ENCODE results near the gene KRTAP2-1.

KRTAP2-1 gene

DNA sequence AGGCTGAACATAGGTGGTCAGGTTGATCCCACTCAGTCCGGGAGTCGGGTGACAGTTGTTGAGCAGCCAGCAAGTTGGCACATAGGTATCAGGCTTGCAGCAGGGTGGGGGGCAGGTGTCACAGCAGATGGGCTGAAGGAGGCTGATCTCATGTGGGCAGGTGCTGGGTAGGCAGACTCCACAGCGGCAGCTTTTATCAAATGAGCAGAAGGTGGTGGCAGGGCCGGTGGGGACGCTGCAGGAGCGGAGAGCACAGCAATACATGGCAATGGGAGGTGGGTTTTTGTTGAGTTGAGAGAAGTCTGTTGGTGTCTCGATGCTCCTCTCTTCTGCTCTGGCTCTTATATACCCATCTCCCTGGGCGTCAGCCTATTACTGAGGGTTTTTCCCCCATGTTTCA is 38.3 kb downstream of the KRTAP2-1 start, which contains the start of gene KRTAP3-1:
Gene KRTAP3-1 (minus strand): TSS at position 318 of the 400 bp plus-strand sequence. CDS start 54 bp downstream, at position 264.
- H2AK5ac ChIP-seq (ENCODE audit: low read length, severe bottlenecking): no peak within 1 kb of the TSS

DNA sequence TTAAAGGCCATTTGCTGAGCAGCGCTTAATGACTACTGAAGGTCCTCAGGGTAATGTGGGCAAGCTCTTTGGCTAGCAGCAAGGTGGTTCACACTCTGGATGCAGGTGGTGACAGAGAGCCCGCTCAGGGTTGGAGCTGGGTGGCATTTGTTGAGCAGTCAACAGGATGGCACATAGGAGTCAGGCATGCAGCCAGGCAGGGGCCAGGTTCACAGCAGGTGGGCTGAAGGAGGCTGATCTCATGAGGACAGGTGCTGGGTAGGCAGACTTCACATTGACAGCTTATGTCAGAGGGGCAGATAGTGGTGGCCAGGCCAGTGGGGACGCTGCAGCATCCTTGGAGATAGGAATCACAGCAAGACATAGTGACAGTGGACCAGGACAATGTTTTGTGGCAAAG is 42.7 kb downstream of the KRTAP2-1 start:
- Histone ChIP-seq H3K23ac (ENCODE audit: low read length in 2 of 2) (no peak overlapping the region), H2BK12ac (ENCODE audit: low read length in 2 of 2) (no peak overlapping the region), H3K4me1 (ENCODE audit: control insufficient read depth, insufficient read depth, low read depth, low read length) (no peaks in the 10 kb centered on the region), H2BK15ac (ENCODE audit: low read depth, poor library complexity, severe bottlenecking) (no peak overlapping the region), H3K4ac (ENCODE audit: low read depth in 1 of 2, low read length in 2 of 2) (no peak overlapping the region), H3K27ac (ENCODE audit: low read length, poor library complexity, severe bottlenecking) (no peak overlapping the region), H3K18ac (ENCODE audit: low read depth in 1 of 2, low read length in 2 of 2) (no peak overlapping the region), H2BK120ac (ENCODE audit: low read depth, low read length) (no peak overlapping the region), H3K36me3 (ENCODE audit: control insufficient read depth in 1 of 2, insufficient read depth in 2 of 2, low read depth in 1 of 2, low read length in 2 of 2) (no peaks in the 10 kb centered on the region), H4K91ac (ENCODE audit: low read length) (no peak overlapping the region), H2AK5ac (ENCODE audit: low read length, severe bottlenecking) (no peak overlapping the region), H2AFZ (ENCODE audit: low read depth, low read length) (no peak overlapping the region), H3K9ac (ENCODE audit: low read length) (no peak overlapping the region), H3K9me3 (ENCODE audit: control insufficient read depth, low read length) (no peaks in the 10 kb centered on the region), H3K79me1 (replicated peaks; ENCODE audit: low read length, poor library complexity, severe bottlenecking) (no peaks in the 10 kb centered on the region), H3K4me3 (ENCODE audit: insufficient read depth in 1 of 2, low read depth in 1 of 2, low read length in 2 of 2) (no peak overlapping the region), H4K8ac (ENCODE audit: low read length) (no peak overlapping the region), H3K27me3 (ENCODE audit: control insufficient read depth in 1 of 2, insufficient read depth in 1 of 2, low read length in 2 of 2) (no peaks in the 10 kb centered on the region), H3K14ac (ENCODE audit: low read length in 2 of 2) (peak overlapping the region in 1 of 2 experiments; percentile 6), H2BK5ac (ENCODE audit: low read depth, low read length, poor library complexity, severe bottlenecking) (no peak overlapping the region), H3K4me2 (ENCODE audit: low read length, poor library complexity, severe bottlenecking) (no peak overlapping the region)
- WGBS: 80% methylated on average over 3 of the region's 3 CpGs
- no peak for DNase-seq

More for the DNA sequence above, 38.3 kb downstream of the KRTAP2-1 start, which contains the start of gene KRTAP3-1:
- Histone ChIP-seq H2BK12ac (ENCODE audit: low read length in 2 of 2) (no peak within 1 kb of the TSS), H2BK15ac (ENCODE audit: low read depth, poor library complexity, severe bottlenecking) (no peak within 1 kb of the TSS), H2AFZ (ENCODE audit: low read depth, low read length) (no peak within 1 kb of the TSS), H2BK5ac (ENCODE audit: low read depth, low read length, poor library complexity, severe bottlenecking) (no peak within 1 kb of the TSS), H3K9ac (ENCODE audit: low read length) (no peak within 1 kb of the TSS), H3K23ac (ENCODE audit: low read length in 2 of 2) (no peak within 1 kb of the TSS), H3K4me3 (ENCODE audit: insufficient read depth in 1 of 2, low read depth in 1 of 2, low read length in 2 of 2) (no peak within 1 kb of the TSS), H2BK120ac (ENCODE audit: low read depth, low read length) (no peak within 1 kb of the TSS), H3K27me3 (ENCODE audit: control insufficient read depth in 1 of 2, insufficient read depth in 1 of 2, low read length in 2 of 2) (no peaks in the 10 kb centered on the region), H3K14ac (ENCODE audit: low read length in 2 of 2) (no peak within 1 kb of the TSS), H3K36me3 (ENCODE audit: control insufficient read depth in 1 of 2, insufficient read depth in 2 of 2, low read depth in 1 of 2, low read length in 2 of 2) (no peaks in the 10 kb centered on the region), H3K4me1 (ENCODE audit: control insufficient read depth, insufficient read depth, low read depth, low read length) (no peaks in the 10 kb centered on the region), H3K79me1 (replicated peaks; ENCODE audit: low read length, poor library complexity, severe bottlenecking) (no peaks in the 10 kb centered on the region), H3K18ac (ENCODE audit: low read depth in 1 of 2, low read length in 2 of 2) (no peak within 1 kb of the TSS), H4K91ac (ENCODE audit: low read length) (no peak within 1 kb of the TSS), H3K4me2 (ENCODE audit: low read length, poor library complexity, severe bottlenecking) (no peak within 1 kb of the TSS), H3K9me3 (ENCODE audit: control insufficient read depth, low read length) (no peaks in the 10 kb centered on the region), H3K4ac (ENCODE audit: low read depth in 1 of 2, low read length in 2 of 2) (no peak within 1 kb of the TSS), H4K8ac (ENCODE audit: low read length) (no peak within 1 kb of the TSS), H3K27ac (ENCODE audit: low read length, poor library complexity, severe bottlenecking) (no peak within 1 kb of the TSS)
- no peak for DNase-seq
- 82% methylated on average over 6 of the region's 8 CpGs for WGBS

- Histone ChIP-seq H3K4ac (ENCODE audit: low read depth in 1 of 2, low read length in 2 of 2) (no peak overlapping the region), H3K4me2 (ENCODE audit: low read length, poor library complexity, severe bottlenecking) (no peak overlapping the region), H2BK5ac (ENCODE audit: low read depth, low read length, poor library complexity, severe bottlenecking) (no peak overlapping the region), H4K91ac (ENCODE audit: low read length) (no peak overlapping the region), H3K18ac (ENCODE audit: low read depth in 1 of 2, low read length in 2 of 2) (no peak overlapping the region), H3K14ac (ENCODE audit: low read length in 2 of 2) (no peak overlapping the region), H3K4me3 (ENCODE audit: insufficient read depth in 1 of 2, low read depth in 1 of 2, low read length in 2 of 2) (no peak overlapping the region), H3K79me1 (replicated peaks; ENCODE audit: low read length, poor library complexity, severe bottlenecking) (no peaks in the 10 kb centered on the region), H3K23ac (ENCODE audit: low read length in 2 of 2) (no peak overlapping the region), H2AFZ (ENCODE audit: low read depth, low read length) (no peak overlapping the region), H3K4me1 (ENCODE audit: control insufficient read depth, insufficient read depth, low read depth, low read length) (no peaks in the 10 kb centered on the region), H2BK15ac (ENCODE audit: low read depth, poor library complexity, severe bottlenecking) (no peak overlapping the region), H3K36me3 (ENCODE audit: control insufficient read depth in 1 of 2, insufficient read depth in 2 of 2, low read depth in 1 of 2, low read length in 2 of 2) (no peaks in the 10 kb centered on the region), H2BK12ac (ENCODE audit: low read length in 2 of 2) (no peak overlapping the region), H4K8ac (ENCODE audit: low read length) (no peak overlapping the region), H3K27me3 (ENCODE audit: control insufficient read depth in 1 of 2, insufficient read depth in 1 of 2, low read length in 2 of 2) (no peaks in the 10 kb centered on the region), H3K9ac (ENCODE audit: low read length) (no peak overlapping the region), H3K9me3 (ENCODE audit: control insufficient read depth, low read length) (no peaks in the 10 kb centered on the region), H2AK5ac (ENCODE audit: low read length, severe bottlenecking) (no peak overlapping the region), H3K27ac (ENCODE audit: low read length, poor library complexity, severe bottlenecking) (no peak overlapping the region), H2BK120ac (ENCODE audit: low read depth, low read length) (no peak overlapping the region)
- WGBS: 86% methylated on average over 3 of the region's 4 CpGs
- DNase-seq: no peak
Observed at GRCh38 chr17:41003926-41004325, 43.2 kb downstream of the KRTAP2-1 start.

- Histone ChIP-seq H3K9me3 (ENCODE audit: control insufficient read depth, low read length) (no peaks in the 10 kb centered on the region), H3K14ac (ENCODE audit: low read length in 2 of 2) (no peak overlapping the region), H2BK12ac (ENCODE audit: low read length in 2 of 2) (no peak overlapping the region), H3K27ac (ENCODE audit: low read length, poor library complexity, severe bottlenecking) (no peak overlapping the region), H4K8ac (ENCODE audit: low read length) (no peak overlapping the region), H3K23ac (ENCODE audit: low read length in 2 of 2) (no peak overlapping the region), H2BK120ac (ENCODE audit: low read depth, low read length) (no peak overlapping the region), H2AFZ (ENCODE audit: low read depth, low read length) (no peak overlapping the region), H4K91ac (ENCODE audit: low read length) (no peak overlapping the region), H3K9ac (ENCODE audit: low read length) (no peak overlapping the region), H3K4ac (ENCODE audit: low read depth in 1 of 2, low read length in 2 of 2) (no peak overlapping the region), H3K27me3 (ENCODE audit: control insufficient read depth in 1 of 2, insufficient read depth in 1 of 2, low read length in 2 of 2) (no peaks in the 10 kb centered on the region), H3K79me1 (replicated peaks; ENCODE audit: low read length, poor library complexity, severe bottlenecking) (no peaks in the 10 kb centered on the region), H3K18ac (ENCODE audit: low read depth in 1 of 2, low read length in 2 of 2) (no peak overlapping the region), H2AK5ac (ENCODE audit: low read length, severe bottlenecking) (no peak overlapping the region), H3K36me3 (ENCODE audit: control insufficient read depth in 1 of 2, insufficient read depth in 2 of 2, low read depth in 1 of 2, low read length in 2 of 2) (no peaks in the 10 kb centered on the region), H3K4me3 (ENCODE audit: insufficient read depth in 1 of 2, low read depth in 1 of 2, low read length in 2 of 2) (no peak overlapping the region), H2BK15ac (ENCODE audit: low read depth, poor library complexity, severe bottlenecking) (no peak overlapping the region), H3K4me1 (ENCODE audit: control insufficient read depth, insufficient read depth, low read depth, low read length) (no peaks in the 10 kb centered on the region), H3K4me2 (ENCODE audit: low read length, poor library complexity, severe bottlenecking) (no peak overlapping the region), H2BK5ac (ENCODE audit: low read depth, low read length, poor library complexity, severe bottlenecking) (no peak overlapping the region)
- WGBS: 45% methylated on average over 4 of the region's 5 CpGs
- DNase-seq: no peak
Observed at GRCh38 chr17:41002814-41003213, 44.3 kb downstream of the KRTAP2-1 start.

All from mesenchymal stem cell (in vitro differentiated cells and primary cell).